Transverse colon (tissue), 4 donors: Measurements from ENCODE around the gene CELSR2. TPM values are rescaled to one million over a fixed set of nuclear protein-coding genes. Genes with fewer than 3 reads are reported as not detected.

Experiments
- DNase-seq: peaks from one replicate; pipeline ENCODE4 v3.0.0-alpha.2; 2019
- H3K27ac ChIP-seq, 4 donors: fragments of 200-600 bp; sonication (generic); 2 replicates each; pipeline ENCODE4 v1.5.1; 2016 to 2018; ENCODE audit warnings: inconsistent platforms in 4 of 4
- H3K27me3 ChIP-seq: fragments of 200-600 bp; sonication (generic); 2 replicates; pipeline ENCODE4 v1.5.1; 2017; ENCODE audit warnings: inconsistent platforms
- H3K36me3 ChIP-seq, 4 donors: fragments of 200-600 bp; sonication (generic); 2 replicates each; pipeline ENCODE4 v1.5.1; 2017 to 2019; ENCODE audit warnings: inconsistent platforms in 4 of 4
- H3K4me1 ChIP-seq, 4 donors: fragments of 200-600 bp; sonication (generic); 2 replicates each; pipeline ENCODE4 v1.5.1; 2017 to 2020; ENCODE audit warnings: inconsistent platforms in 4 of 4
- H3K4me3 ChIP-seq, 4 donors: fragments of 200-600 bp; sonication (generic); 1 replicate in 1 of 4; 2 replicates in 3 of 4; pipeline versions ENCODE4 v1.5.1 to v1.6.1; 2017 to 2019; ENCODE audit warnings: inconsistent platforms in 4 of 4
- H3K9me3 ChIP-seq, 2 donors: fragments of 200-600 bp; sonication (generic); 2 replicates each; pipeline ENCODE4 v1.5.1; 2017 to 2019; ENCODE audit warnings: inconsistent platforms in 2 of 2
- EP300 ChIP-seq: sonication (generic); formaldehyde crosslinking; IDR thresholded peaks from one replicate; pipeline ENCODE4 v1.6.1; 2017; ENCODE audit warnings: antibody characterized with exemption, low read depth
- POLR2A ChIP-seq: fragments of 450-650 bp; IDR thresholded peaks from one replicate; pipeline ENCODE4 v1.6.1; 2016; ENCODE audit warnings: antibody characterized with exemption, mild to moderate bottlenecking, moderate library complexity
- POLR2AphosphoS5 ChIP-seq, 3 donors: sonication (generic); formaldehyde crosslinking; IDR thresholded peaks; one replicate each; pipeline ENCODE4 v1.6.1; 2016; ENCODE audit warnings: antibody characterized with exemption in 3 of 3
- WGBS, 2 donors: methylation state at CpG; one replicate each; pipeline ENCODE4 v1.1.5; 2018; ENCODE audit warnings: low coverage in 1 of 2; 5-methylcytosine and 5-hydroxymethylcytosine counted together
- in situ Hi-C, 4 donors: fragments of 200-750 bp; cut with MboI; loops; one replicate each; pipeline versions ENCODE4 v1.15.0 to v1.15.1; 2017; ENCODE audit warnings: low sequenced_read_pairs in 3 of 4, low pct_ligation_motif_present in 1 of 4, low pct_unique_long_range_greater_than_20kb in 1 of 4
- intact Hi-C: fragments of 100-400 bp; cut with DNase I; formaldehyde crosslinking; loops from one replicate; pipeline ENCODE4 v1.15.1; 2023; ENCODE audit warnings: low total_unique reads
- total RNA-seq, 4 donors: library from RNA; depleted of rRNA; stranded (reverse); fragments of >200 nt; gene quantifications; one replicate each; pipeline ENCODE4 v1.1.0, GENCODE V29; 2016
- TF ChIP-seq, protein P1 (sequence below), 5 experiments: fragments of 200-600 bp in 3 of 5; fragments of 450-650 bp in 2 of 5; sonication (generic) in 3 of 5; IDR thresholded peaks; 1 replicate in 2 of 5; 2 replicates in 3 of 5; pipeline ENCODE4 v1.5.1; 2016 to 2017; ENCODE audit warnings: antibody characterized with exemption in 5 of 5, inconsistent platforms in 3 of 5, mild to moderate bottlenecking in 2 of 5, moderate library complexity in 1 of 5

CELSR2 gene
- total RNA-seq, 4 donors from 2014 or later: 1.8 to 3.7 (median 3.2) TPM

DNA sequence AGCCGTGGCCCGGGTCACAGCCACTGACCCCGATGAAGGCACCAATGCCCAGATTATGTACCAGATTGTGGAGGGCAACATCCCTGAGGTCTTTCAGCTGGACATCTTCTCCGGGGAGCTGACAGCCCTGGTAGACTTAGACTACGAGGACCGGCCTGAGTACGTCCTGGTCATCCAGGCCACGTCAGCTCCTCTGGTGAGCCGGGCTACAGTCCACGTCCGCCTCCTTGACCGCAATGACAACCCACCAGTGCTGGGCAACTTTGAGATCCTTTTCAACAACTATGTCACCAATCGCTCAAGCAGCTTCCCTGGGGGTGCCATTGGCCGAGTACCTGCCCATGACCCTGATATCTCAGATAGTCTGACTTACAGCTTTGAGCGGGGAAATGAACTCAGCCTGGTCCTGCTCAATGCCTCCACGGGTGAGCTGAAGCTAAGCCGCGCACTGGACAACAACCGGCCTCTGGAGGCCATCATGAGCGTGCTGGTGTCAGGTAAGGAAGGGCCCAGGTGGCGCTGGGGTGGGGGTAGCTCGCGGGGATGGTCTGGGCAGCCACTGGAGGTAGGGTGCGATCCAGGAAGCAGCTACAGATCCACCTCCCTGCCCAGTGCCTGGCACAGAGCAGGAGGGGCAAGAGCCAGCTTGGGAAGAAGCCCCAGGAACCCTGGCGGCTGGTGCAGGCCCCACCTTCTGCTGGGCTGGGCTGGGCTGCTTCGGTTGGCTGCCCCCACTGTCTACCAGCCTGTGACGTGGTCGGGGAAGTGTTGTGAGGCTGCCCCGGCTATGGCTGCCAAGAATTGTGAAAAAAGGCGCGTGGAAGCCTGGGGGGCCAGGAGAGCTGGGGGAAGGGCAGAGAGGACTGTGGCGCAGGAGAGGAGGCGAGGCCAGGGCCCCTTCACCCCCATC is 3.8 kb downstream of the CELSR2 start:
- TF ChIP-seq POLR2AphosphoS5 (IDR thresholded peaks at IDR 0.05) (no peak), POLR2A (no peak), EP300 (no peak)
- TF ChIP-seq, protein P1, sequence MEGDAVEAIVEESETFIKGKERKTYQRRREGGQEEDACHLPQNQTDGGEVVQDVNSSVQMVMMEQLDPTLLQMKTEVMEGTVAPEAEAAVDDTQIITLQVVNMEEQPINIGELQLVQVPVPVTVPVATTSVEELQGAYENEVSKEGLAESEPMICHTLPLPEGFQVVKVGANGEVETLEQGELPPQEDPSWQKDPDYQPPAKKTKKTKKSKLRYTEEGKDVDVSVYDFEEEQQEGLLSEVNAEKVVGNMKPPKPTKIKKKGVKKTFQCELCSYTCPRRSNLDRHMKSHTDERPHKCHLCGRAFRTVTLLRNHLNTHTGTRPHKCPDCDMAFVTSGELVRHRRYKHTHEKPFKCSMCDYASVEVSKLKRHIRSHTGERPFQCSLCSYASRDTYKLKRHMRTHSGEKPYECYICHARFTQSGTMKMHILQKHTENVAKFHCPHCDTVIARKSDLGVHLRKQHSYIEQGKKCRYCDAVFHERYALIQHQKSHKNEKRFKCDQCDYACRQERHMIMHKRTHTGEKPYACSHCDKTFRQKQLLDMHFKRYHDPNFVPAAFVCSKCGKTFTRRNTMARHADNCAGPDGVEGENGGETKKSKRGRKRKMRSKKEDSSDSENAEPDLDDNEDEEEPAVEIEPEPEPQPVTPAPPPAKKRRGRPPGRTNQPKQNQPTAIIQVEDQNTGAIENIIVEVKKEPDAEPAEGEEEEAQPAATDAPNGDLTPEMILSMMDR (IDR thresholded peaks at IDR 0.05): no peak
- Histone ChIP-seq H3K4me3 (no peak overlapping the region), H3K27me3 (no peaks in the 10 kb centered on the region), H3K9me3 (no peaks in the 10 kb centered on the region), H3K4me1 (peaks cover 21 to 29% (median 25%) of the 10 kb centered on the region in 4 donors), H3K27ac (peak overlapping the region; percentile 43 to 83 (median 56)), H3K36me3 (no peaks in the 10 kb centered on the region)
- DNase-seq: peak; percentile 40
- in situ Hi-C loops (no loop called here), intact Hi-C loops (no loop called here)
- 82 to 100% methylated on average over 8 to 33 of the region's 33 CpGs for WGBS, 2 donors

DNA sequence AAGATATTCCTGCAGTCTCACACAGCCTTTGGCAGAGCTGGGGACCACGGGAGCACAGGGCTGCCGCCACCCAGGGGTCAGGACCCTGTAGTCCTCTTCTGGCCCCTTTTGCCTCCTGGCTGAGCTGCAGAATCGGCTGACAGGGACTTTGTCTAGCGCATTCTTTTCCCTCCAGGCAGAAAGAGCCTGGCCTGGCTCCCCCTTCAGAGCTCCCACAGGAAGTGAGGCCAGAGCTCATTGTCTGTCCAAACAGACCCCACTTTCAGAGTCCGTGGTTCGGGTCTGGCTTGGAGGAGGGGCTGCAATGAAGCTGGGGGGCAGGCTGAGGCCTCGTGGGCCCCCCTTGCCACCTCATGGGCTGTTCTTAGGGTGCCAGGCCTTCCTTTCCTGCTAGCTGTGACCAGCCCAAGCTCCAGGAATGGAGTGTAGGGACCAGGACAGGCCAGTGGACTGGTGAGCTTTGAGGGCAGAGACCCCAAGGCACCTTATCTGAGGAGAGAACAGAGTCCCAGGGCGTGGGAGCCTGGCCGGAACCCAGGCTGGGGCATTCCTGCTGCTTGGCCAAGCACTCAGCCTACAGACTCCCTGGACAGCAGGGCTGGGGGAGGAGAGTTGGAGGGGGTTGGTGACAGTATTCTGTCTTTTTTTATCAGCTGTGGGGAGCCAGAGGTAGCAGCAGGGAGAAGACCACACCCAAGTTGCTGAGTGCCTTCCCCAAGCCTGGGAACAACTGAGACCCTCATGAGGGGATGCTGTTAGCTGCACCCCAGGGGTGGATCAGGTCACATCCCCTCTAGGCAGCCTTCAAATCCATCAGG is 4.7 kb downstream of the CELSR2 start:
- 52% methylated on average over 8 of the region's 9 CpGs; no CpG with 5 or more reads in 1 of the 2 donors for WGBS, 2 donors
- DNase-seq: no peak

DNA sequence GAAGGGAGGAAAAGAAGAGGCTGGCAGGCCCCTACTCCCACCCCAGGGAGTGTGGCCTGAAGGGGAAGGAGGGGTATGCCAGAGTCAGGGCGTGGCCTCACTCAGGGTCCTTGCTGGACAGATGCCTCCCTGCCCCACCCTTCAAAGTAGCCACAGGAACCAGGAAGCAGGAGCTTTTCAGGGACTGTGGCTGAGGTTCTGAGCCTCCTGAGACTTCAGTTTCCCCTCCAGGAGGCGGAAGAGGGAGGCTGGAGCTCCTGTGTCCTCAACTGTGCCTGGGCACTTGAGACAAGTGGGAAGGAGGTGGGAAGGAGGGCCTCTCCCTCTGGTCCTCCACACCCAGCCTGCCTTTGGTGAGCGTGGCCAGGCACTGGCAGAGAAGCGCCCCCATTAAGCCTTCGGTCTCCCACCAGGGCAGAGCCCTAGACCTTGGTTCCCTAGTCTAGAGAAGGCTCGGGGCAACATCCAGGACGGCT is 5.3 kb downstream of the CELSR2 start:
- in situ Hi-C loops: no loop called here
- Histone ChIP-seq H3K4me3 (no peak overlapping the region), H3K27me3 (no peaks in the 10 kb centered on the region), H3K36me3 (no peaks in the 10 kb centered on the region), H3K27ac (peak overlapping the region in 2 of 4 donors; percentile 63 to 83), H3K9me3 (no peaks in the 10 kb centered on the region), H3K4me1 (peaks cover 15 to 26% (median 19%) of the 10 kb centered on the region in 4 donors)
- intact Hi-C loops: no loop called here
- no peak for DNase-seq
- 74% methylated on average over 7 of the region's 7 CpGs; no CpG with 5 or more reads in 1 of the 2 donors for WGBS, 2 donors
- TF ChIP-seq, protein P1 (IDR thresholded peaks at IDR 0.05): no peak
- no peak for TF ChIP-seq POLR2AphosphoS5 (IDR thresholded peaks at IDR 0.05)
- TF ChIP-seq EP300: no peak
- no peak for TF ChIP-seq POLR2A

More for the DNA sequence above, 4.7 kb downstream of the CELSR2 start:
- intact Hi-C loops (no loop called here), in situ Hi-C loops (no loop called here)
- H3K4me3 ChIP-seq: no peak overlapping the region
- no peaks in the 10 kb centered on the region for H3K36me3 ChIP-seq
- H3K9me3 ChIP-seq: no peaks in the 10 kb centered on the region
- no peak for TF ChIP-seq EP300
- TF ChIP-seq, protein P1 (IDR thresholded peaks at IDR 0.05): no peak
- no peak for TF ChIP-seq POLR2AphosphoS5 (IDR thresholded peaks at IDR 0.05)
- no peak for TF ChIP-seq POLR2A
- no peaks in the 10 kb centered on the region for H3K27me3 ChIP-seq
- H3K27ac ChIP-seq: peak overlapping the region; percentile 43 to 83 (median 56)
- peaks cover 17 to 27% (median 22%) of the 10 kb centered on the region in 4 donors for H3K4me1 ChIP-seq
